HG03565 (cell line): ENCODE results near the gene SH2D3A.
A peak's percentile ranks its signal among the peaks of the same experiment; 100 is the strongest.

Source experiments
- ATAC-seq: cut with Tn5 transposase; IDR thresholded peaks from one replicate; pipeline ENCODE4 v1.9.1; 2021; ENCODE audit warnings: mild to moderate bottlenecking, moderate library complexity; ENCODE audit not compliant: unreplicated experiment

The SH2D3A gene

DNA sequence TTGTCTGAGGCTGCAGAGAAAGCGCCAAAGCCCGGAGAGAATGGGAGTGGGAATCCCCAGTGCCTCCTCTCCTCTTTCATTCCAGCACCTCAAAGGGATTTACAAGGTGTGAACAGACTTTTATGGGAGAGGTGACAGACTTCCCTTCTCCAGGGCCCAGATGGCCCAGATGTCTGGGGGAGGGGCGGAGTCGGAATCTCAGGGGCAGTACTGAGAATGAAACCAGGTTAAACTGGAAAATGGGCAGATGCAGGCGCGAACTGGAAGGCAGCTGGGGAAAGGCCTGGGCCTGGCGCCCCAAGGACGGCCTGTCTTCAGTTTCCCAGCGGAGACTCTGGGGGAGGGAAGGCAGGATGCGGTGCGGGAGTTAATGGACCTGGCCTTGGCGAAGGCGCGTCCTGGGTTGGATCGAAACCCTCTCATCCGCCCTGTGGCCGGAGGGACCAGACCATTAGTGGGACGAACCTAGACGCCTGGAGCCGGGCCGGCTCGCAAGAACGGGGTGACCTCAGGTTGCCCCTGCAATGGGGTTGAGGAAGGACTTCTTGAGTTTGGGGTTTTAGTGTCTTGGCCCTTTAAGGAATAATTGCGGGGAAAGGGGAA is 28.3 kb downstream of the SH2D3A start:
- ATAC-seq, result no peak

DNA sequence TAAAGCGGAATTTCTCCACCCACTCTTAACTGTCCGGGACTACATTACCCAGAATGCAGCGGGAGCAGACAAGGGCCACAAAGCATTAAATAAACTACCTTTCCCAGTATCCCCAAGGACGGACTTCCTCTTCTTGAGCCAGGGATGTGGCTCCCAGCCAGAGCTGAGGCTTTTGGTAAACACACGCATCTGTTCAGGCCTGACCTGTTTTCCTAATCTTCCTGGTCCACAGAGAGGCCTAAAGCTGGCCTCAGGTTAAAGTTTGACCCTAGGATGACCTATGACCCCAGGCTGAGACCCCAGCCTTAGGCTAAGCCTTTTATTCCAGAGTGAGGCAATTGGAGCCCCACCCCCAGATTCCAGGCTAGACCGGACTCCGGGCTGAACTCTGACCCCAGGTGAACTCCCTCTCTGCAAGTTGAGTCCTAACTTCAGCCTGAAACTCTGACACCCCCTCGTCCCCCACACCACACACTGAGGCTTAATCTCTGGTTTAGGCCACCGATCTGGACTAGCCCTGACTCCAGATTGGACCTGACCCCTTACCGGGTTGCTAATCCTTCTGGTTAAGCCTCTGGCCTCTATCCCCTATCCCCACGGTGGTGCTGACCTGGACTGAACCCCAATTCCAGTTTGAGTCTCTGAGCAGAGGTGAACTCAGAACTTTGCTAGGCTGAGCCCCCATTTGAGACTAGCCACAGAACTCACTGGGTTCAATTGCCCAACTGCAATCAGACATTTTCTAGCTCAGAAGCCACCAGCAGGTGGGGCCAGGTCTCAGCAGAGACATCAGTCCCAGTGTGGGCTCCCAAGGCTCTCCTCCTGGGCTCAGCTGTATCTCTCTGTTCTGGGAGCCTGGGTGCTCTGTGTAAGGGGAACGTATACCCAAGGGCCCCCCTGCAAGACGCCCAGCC is 29.1 kb downstream of the SH2D3A start:
- ATAC-seq, result no peak

DNA sequence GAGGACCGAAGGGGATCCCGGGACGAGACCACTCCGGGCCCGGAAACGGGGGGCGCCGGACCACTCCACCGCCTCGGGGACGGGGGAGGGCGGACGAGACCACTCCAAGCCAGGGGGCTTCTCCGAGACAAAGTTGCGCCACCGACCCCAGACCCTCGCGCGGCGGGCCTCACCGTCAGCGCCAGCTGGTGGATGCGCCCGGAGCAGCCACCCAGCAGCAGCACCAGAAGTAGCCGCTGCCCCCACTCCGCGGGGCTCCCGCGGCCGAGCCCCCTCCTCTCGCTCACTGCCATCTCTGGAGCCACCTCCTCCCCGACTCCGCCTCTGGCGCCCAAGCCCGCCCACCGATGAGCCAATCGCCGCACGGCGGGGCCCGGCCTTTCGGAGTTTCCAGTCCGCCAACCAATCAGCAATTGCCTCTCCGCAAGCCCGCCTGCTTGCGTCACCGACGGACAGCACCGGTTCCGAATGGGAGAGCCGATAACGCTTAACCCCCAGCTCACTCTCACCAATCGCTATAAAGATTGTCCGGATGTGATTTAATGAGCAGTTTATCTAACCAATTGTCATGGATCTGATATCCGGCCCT is 29.9 kb downstream of the SH2D3A start, which contains the start of gene GPR108:
Gene GPR108, minus strand, starts transcription at position 297 of the 589 bp plus-strand sequence. Its CDS starts 4 bp downstream, at position 293.
- peak; percentile 58 for ATAC-seq

DNA sequence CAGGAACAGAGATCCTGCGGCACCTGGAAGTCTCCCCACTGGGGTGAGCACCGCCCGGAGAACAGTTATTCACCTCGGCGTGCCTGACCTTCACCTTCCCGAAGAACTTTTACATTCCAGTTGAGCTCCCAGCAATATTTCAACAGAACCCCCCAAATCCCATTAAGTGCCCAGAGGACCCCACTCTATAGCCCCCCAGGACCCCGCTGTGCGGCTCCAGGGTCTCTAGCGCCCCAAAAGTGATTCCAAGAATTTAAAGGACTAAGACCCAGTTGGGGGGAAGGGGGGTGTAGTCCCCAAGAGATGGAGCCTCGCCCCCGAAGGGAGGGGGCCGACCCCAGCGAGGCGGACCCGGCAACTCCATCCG is 30.3 kb downstream of the SH2D3A start:
- no peak for ATAC-seq

DNA sequence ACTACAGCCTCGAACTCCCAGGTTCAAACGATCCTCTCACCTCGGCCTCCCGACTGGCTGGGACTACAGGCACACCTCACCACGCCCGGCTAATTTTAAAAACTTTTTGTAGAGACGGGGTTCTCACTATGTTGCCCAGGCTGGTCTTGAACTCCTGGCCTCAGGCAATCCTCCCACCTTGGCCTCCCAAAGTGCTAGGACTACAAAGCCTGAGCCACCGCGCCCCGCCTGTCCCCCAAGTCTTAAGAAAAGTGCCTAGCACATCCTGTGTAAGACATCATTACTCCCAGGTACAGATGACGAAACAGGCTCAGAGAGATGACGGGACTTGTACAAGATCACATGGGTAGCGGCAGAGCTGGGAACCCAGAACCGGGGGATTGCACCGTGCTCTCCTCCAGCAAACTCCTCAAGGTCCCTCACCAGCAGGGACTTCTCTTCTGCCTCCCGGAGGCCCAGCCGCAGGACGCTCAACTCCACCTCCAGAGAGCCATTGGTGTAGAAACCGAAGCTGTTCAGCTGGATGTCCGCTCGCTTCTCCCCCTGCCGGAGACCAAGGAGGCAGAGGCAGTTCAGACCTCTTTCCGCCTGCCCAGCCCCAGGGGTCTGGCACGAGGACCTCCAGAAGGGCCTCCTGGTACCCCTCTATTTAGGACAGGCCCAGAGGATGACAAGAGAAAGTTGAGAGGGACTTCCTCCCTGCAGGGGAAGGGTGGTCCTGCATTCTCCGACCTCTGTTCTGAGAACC is 30.9 kb downstream of the SH2D3A start:
- no peak for ATAC-seq

DNA sequence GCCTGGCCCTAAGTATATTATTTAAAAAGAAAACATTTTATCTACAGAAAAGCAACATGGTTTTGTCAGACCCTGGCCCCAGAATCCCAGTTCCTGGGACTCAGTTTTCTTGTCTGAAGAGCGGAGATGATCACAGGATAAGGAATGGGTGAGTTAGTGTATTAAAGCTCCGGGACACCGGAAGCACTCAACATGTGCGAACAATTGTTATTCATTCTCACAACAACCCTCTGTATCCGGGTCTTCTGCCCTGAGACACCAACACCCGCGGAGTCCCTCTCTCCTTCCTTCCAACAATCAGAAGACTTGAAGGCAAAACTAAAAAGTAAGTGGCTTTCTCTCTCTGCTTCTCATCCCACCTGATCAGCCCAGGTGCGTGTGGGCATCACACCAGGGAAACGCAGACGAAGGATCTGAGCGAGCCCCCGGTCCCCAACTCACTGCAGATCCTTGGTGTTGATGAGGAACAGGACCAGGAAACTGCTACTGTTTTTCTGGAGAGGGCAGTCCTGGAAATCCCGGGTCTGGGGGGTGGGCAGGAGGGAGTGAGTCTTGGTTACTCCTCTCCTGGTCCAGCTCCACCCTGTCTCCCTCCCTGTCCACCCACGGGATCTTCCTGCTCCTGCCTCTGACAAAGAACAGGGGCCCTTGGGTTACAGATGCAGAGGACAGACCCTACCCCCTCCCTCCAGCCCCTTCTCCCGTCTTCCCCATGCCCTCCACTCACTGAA is 31.9 kb downstream of the SH2D3A start:
- ATAC-seq, result no peak

DNA sequence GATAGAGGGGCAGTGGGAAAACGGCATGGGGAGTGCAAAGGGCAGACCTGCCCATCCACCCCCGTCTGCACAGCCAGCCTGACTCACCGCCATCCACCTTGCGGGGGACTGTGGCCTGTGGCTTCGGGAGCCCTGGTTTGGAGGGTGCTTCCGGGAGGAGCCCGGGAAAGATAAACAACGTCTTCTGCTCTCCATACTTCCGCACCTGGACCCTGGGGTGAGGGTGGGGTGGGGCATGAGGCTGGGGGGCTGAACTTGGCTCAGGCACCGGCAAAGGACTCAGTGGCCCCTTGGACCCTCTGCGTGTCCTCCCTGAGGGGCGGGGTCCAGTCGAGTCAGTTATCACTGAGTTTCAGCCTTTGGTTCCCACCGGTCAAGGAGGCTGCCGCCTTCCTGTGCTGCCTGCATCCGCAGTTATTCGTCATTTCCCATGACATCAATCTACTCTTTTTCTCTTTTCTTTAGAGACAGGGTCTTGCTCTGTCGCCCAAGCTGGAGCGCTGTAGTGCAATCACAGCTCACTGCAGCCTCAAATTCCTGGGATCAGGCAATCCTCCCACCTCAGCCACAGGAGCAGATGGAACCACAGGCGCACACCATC is 33.0 kb downstream of the SH2D3A start:
- ATAC-seq, result no peak

DNA sequence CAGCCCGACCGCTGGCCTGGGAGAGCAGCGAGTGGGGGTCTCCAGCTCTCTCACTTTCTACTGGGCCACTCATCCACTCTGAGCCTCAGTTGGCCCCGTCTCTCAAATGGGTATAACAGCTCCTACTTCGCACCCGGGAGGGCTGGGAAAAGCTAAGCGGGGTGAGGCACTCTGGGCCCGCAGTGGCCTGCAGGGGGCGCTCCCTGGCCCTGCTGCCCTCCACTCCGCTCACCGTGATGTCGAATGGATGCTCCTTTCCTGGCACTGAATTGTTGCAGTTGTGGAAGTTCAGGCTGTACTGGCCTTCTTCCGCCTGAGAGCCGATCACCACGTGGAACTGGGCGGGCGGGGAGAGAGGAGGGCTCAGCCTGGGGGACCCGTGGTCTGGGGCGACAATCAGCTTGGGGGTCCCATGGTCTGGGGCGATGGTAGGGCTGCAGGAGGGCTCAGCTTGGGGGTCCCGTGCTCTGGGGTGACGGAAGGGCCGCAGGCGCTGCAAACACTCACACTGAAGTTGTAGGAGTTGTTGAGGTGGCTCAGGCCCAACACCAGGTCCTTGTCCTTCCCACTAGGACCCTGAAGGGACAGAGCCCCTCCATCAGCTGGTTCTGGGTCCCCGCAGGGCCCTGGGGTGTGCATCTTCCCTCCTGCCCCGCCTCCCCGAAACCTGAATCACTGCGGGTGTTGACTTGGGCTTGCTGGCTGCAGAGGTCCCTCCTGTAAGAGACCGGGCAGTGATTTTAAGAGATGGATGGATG is 33.7 kb downstream of the SH2D3A start:
- no peak for ATAC-seq

DNA sequence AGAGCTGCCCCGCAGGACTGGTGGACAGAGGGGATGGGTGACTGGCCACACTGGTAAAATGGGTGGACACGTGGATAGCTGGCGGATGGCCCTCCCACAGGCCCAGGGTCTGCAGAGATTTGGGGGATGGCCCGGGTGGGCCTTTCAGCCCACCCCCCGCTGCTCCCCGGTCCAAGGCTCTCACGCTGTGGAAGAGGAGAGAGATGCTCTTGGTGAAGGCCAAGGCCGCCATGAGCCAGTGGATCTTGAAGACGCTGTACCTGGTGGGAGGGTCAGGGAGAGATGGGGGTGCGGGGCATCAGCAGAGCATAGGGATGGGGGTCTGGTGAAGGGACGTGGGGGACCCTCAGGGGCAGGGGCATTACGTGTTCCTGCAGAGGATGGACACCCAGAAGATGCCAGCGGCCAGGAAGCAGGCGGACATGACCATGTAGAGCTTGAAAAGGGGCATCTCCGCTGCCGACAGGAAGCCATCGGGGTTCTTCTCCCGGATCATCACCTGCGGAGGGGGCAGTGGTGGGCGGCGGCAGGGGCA is 34.4 kb downstream of the SH2D3A start:
- no peak for ATAC-seq

DNA sequence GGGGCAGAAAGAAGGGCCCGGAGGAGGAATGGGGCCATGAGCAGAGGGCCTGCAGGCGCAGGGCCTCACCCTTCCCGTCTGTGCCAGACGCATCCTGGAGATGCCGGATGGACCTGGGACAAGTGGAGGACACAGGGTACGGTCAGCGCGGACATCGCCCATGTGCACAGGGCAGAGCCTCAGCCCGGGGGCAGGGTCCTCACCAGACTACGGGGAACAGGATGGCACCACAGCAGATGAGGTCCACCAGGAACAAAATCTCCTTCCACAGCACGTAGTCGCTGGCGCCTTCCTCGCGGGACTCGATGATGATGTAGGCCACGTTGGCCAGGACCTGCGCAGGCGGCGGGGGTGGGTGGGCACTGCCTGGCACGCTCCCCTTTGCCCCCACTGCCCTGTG is 35.4 kb downstream of the SH2D3A start:
- ATAC-seq, result no peak

DNA sequence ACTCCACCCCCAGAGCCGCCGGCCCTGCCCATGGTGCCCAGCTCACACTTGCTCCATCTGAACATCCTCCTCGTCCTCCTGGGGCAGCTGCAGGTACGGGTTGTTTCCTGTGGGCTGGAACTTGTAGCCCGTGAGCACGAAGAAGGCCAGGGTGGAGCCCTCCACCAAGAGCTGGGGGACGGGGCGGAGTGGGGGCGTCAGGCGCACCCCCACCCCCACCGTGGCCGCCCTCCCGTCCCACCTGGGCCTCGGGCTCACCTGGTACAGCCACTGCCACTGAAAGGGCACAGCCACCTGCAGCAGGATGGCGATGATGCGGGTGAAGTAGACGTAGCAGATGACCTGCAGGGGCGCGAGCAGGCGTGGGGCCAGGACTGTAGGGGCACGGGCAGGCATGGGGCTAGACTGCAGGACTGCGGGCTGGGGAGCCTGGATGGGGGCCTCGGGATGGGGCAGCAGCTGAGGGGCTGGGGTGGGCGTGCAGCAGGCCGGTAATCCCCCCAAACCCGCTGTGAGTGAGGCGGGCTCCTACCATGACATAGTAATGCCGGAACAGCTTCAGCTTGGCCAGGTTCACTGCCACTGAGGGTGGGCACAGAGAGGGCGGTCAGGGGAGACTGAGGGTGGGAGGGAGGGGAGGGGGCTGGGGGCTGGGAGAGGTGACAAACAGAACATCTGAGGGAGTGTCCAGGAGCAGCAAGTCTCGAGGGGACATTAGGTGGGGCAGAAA is 36.1 kb downstream of the SH2D3A start:
- no peak for ATAC-seq

DNA sequence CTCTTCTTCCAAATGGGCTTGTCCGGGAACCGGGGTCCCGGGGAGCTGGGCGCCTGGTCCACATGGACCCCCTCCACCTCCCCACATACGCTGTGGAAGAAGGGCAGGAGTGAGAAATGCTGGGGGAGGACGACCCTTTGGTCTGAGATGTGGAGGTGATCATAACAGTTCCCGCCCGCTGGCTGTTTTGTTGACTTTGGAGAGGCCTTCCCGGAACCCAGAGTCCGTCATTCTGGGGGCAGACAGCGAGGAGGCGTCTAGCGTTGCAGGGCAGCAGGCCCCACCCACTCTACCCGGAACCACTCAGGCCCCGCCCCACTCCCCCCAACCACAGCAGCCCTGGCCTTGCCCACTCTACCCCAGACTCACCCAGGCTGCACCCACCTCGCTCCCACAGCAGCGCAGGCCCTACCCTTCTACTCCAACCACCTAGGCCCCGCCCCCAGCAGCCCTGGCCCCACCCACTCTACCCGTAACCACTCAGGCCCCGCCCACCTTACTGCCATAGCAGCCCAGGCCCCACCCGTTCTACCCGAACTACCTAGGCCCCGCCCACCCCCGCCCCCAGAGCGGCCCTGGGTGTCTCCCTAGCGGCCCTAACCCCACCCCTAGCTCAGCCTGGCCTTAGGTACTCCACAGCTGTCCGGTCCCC is 37.0 kb downstream of the SH2D3A start:
- ATAC-seq, result no peak

DNA sequence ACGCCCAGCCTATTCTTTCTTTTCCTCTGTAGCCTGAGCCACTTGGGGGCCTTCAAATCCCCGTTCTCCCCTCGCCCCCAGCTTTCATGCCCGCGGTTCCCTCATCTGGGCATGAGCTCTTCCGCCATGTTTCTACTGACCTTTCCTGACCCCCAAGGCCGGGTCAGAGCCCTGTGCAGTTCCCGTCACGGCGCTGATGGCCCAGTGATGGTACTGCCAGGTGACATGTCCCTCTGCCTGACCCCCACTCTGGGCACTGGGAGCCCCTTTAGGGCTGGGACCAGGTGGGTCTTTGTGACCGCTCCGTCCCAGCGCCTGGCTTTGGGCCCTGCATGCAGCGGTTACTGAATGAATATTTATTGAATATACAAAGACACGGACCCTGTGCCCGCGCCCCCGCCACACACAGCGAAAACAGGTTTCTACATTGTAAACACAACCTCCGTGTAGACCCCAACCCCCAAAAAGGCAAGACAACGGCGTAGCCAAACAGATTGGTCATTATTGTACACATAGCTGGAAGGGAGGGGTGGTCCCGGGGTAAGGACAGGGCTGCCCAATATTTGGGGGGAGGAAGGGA is 37.6 kb downstream of the SH2D3A start:
- ATAC-seq, result no peak

DNA sequence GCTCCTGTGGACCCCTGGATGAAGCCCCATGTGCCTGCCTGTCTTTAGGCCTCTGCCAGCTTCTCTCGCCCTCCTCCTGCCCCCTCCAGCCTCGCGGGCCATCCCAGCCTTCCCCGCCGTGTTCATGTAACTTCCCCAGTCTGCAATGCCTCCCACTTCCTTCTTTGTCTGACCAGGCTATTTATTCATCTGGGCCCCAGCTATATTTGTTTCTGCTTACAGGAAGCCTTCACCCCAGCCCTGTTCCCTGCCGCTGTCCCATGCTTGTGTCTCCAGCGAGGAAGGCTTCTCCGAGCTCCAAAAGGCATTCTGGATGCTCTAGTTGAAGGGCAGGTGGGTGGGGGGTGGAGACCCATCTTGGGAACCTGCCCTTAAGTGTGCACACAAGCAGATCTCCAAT is 38.9 kb downstream of the SH2D3A start:
- ATAC-seq, result no peak

DNA sequence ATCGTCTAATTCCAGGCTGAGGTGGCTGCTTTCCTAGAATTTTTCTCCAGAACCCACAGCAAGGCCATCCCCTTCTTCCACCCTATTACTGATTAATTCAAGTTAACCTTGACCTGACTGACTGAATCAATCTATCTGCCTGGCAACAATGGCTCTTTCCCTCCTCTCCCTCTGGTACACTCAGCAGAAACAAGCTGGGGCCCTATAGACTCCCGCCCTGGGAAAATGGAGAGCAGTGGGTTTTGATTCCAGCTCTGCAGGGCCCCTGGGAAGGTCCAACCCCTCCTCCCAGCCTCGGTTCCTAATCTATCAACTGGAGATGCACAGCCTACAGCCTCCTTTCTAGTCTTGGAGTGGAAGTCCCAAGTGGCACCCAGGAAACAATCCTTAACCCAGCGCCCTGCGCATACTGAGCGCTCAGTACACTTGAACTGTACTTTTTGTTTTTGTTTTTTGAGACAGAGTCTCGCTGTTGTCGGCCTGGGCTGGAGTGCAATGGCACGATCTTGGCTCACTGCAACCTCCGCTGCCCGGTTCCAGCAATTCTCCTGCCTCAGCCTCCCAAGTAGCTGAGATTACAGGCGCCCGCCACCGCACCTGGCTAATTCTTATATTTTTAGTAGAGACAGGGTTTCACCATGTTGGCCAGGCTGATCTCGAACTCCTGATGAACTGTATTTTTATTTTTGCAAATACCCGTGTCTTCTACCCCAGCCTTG is 41.6 kb downstream of the SH2D3A start:
- no peak for ATAC-seq

DNA sequence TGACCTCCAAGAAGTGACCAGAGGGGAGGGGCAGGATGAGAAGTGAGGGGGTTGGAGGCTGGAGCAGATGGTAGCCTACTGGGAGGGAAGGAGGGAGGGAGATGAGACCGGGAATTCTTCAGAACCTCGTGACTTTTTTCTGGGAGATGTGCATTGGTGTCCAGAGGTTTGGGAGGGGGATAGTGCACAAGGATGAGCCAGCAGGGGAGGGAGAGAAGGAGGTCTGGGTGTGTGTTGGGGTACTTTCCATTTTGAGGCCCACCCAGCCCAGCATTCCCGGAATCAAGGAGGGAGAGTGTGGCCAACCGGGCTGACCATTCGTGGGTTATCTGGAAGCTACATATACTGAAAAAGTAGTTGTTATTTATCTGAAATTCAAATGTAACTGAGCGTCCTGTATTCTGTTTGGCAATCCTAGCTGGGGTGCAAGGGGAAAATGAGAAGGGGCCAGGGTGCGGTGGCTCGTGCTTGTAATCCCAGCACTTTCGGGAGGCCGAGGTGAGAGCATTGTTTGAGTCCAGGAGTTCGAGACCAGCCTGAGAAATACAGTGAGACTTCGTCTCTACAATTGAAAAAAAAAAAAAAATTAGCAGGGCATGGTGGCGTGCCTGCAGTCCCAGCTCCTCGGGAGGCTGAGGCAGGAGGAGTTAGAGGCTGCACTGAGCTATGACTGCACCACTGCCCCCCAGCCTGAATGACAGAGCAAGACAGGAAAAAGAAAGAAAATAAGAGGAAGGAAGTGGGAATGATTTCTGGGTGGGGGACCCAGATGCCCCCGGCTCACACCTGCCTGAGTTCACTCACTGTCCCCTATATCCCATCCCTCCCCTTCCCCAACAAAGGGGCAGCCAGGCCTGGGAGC is 42.4 kb downstream of the SH2D3A start:
- no peak for ATAC-seq
